Stimulated activated CD4-positive, alpha-beta T cell treated with anti-CD3 and anti-CD28 coated beads, Interleukin-1b, Interleukin-23, amount 100 ng/mL, for 4 hours (primary cell): Measurements from ENCODE around the gene SLC25A6.
A peak's percentile ranks its signal among the peaks of the same experiment; 100 is the strongest.
"Not testable (repeated sequence)": the region's sequence is repeated elsewhere in the genome, so short reads cannot be mapped to it uniquely, and the experiment has no call there.

Experiments used
- DNase-seq, 2 donors: peaks; one replicate each; pipeline ENCODE4 v3.0.0-alpha.2; 2020; ENCODE audit warnings: low read depth in 2 of 2

Gene SLC25A6

DNA sequence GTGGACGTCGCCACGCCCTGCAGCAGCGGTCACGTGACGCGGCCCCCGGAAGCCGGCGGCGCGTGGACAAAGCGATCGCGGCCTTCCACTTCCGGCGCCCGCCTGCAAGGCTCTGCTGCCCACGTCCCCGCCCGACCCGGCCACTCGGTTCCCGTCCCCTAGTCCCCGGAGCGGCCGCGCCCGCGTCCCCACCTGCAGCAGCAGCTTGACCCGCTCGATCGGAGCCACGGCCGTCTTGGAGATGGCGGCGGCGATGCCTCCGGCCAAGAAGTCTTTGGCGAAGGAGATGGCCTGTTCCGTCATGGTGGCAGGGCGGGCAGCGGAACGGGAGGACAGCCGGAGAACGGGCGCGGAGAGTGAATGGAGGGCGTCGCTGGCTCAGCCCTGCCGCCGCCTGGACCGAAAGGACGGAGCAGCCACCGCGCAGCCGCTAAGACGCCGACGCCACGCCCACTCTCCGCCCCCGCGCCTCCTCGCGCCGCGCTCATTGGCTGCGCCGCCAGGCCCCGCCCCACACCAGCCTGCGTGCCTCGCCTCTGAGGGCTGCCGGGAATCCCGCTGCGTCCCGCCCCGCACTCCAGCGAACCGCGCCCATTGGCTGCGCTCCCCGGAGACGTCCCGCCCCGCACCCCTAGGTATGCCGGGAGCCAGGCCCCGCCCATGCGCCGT, at the start of gene SLC25A6:
Gene SLC25A6 (minus strand): TSS at position 407 of the 669 bp plus-strand sequence. CDS start 104 bp downstream, at position 303.
- peak; percentile 99 to 100 for DNase-seq

DNA sequence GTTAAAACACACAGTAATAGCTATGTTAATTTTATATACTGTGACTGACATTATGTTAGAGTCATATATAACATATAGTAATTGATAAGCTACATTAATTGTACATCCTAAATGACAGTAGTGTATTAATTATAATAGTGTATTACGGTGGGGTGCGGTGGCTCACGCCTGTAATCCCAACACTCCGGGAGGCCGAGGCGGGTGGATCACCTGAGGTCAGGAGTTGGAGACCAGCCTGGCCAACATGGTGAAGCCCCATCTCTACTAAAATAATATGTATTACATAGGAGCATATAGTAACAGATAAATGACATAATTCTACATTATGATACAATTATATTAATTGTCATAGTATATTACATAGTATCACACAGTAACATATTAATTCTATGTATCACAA, 48.6 kb upstream of the SLC25A6 start:
- no peak for DNase-seq

DNA sequence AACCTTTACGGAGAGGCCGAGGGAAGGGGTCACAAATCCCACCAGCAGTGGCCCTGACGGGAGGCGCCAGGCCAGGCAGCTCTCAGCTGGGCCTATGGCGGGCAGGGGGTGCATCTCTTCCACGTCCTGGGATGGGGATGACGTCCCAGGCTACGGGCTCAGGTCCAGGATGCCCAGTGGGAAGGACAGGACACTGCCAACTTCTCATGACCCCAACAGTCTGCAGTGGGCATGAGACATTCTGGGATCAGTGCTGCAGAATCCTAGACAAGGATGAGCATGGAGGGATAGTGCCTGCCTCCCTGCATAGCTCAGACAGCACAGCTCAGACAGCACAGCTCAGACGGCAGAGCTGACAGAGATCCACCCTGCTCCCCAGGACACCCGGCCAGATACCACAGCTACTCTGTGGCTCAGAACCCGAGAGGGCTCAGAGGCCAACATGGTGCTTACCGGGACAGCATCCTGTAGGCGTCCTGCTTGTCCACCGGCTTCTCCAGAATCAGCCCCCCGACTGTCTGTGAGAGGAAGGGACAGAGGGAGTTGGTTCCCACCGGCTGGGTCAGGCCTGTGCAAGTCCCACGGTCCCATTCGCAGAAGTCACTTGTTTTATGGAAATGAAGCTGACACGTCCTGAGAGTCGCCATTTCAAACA, 43.5 kb upstream of the SLC25A6 start:
- no peak for DNase-seq

DNA sequence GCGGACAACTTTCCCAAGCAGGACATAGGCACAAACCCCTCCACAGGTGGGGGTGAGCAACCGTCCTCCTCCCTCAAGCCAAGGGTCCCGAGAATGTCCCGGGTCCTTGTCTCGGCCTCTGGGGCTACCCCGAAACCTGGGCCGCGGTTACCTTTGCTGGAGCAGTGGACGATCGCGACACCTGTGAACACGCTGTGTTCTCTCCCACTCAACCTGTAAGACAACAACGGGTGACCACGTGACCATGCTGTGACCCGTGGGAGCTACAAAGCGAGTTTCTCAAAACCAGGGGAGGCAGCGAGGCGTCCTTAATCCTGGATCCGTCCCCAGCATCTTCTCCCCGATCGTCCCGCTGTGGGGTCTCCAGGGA, 42.9 kb upstream of the SLC25A6 start:
- no peak for DNase-seq

DNA sequence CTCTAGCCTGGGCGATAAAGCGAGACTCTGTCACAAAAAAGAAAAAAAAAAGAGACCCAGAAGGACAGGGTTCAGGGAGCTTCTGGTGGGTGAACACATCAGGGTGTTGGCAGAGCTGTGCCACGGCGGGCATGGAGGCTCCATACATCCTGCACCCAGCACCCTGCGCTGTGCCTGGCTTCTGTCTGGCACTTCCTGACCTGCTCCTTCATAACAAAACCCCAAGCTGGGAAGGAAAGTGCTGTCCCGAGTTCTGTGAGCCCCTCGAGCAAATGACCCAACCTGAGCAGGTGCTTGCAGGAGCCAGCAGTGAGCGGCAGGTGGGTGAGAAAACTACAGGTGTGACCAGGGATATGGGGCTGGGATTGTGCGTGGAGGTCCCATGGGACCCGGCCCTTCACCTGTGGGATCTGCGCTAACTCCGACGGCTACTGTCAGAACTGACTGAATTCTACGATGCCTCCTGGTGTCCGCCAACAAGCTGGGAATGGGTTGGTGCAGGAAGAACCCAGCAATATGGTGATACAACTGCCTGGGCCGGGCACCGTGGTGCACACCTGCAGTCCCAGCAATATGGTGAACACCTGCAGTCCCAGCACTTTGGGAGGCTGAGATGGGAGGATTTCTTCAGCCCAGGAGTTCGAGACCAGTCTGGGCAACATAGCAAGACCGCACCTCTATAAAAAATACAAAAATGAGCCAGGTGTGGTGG, 41.9 kb upstream of the SLC25A6 start:
- no peak for DNase-seq

DNA sequence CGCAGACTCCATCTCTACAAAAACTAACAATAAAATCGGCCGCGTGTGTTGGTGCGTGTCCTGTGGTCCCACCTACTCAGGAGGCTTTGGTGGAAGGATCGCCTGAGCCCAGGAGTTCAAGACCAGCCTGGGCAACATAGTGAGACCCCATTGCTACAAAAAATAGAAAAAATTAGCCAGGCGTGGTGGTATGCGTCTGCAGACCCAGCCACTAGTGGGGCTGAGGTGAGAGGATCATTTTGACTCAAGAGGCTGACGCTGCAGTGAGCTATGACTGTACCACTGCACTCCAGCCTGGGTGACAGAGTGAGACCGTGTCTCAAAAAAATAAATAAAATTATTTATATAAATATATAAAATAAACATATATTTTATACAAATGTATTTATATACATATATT, 38.5 kb upstream of the SLC25A6 start:
- DNase-seq: no peak

DNA sequence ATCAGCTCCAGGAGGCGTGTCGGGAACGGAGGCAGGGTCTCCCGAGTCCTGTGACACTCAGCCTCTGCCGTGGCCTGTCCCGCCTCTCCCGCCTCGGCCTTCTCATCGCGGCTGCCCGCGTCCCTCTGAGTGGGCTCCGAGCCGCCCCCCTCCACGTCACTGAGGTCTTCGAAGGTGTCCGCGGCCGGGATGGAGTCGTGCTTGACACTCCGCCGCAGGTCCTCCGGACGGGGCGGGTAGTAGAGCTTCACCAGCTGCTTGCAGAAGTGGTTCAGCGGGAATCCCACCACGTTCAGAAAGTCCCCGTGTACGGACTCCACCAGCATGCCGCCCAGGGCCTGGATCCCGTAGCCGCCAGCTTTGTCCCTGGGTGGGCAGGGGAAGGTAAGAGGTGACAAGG, 35.8 kb upstream of the SLC25A6 start:
- no peak for DNase-seq

DNA sequence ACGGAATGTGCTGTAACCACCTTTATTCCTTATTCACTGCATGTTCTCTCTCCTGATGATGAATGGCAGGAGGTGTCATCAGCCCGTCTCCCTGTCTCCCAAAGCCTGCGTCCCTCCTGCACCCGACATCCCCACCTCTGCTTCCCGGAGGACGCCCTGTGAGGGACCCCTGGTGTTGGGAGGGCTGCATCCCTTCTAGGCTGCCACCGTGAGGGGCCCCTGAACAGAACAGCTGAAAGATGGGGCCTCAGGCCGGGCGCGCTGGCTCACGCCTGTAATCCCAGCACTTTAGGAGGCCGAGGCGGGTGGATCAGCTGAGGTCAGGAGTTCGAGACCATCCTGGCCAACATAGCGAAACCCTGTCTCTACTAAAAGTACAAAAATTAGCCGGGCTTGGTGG, 34.4 kb upstream of the SLC25A6 start:
- not testable (repeated sequence) for DNase-seq

DNA sequence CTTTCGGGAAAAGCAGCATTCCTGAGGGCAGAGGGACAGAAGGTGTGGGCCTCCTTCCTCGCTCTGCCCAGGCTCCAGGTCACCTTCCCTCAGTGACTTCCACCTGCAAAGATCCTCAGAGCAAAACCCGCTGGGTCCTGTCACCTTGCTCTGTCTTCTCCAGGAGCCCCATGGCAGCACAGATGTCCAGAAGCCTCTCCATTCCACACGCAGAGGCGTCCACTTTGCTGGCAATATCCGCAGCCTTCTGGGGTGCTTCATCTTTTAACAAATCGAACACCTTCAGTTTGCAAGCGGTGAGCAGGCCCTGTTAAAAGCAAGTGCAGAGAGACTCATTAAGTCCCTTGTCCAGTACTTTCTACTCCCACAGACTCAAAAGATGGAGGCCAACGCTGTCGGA, 33.5 kb upstream of the SLC25A6 start:
- no peak for DNase-seq

DNA sequence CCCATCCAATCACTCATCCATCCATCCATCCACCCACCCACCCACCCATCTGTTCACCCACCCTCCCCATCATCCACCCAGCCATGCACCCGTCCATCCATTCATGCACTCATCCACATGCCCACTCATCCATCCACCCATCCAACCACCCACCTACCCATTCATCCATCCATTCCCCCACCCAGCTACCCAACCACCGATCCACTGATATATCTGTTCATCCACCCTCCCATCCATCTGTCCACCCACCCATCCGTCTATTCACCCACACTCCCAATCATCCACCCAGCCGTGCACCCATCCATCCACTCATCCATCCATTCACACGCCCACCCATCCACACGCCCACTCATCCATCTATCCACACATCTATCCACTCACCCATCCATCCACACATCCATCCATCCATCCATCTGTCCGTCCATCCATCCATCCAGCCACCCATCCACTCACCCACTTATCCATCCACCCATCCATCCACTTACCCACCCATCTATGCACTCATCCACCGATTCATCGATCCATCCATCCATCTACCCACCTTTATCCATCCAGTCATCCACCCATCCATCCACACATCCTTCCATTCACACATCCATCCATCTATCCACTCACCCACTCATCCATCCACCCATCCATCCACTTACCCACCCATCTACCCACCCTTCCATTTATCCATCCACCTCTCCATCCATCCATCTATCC, 32.4 kb upstream of the SLC25A6 start:
- no peak for DNase-seq

DNA sequence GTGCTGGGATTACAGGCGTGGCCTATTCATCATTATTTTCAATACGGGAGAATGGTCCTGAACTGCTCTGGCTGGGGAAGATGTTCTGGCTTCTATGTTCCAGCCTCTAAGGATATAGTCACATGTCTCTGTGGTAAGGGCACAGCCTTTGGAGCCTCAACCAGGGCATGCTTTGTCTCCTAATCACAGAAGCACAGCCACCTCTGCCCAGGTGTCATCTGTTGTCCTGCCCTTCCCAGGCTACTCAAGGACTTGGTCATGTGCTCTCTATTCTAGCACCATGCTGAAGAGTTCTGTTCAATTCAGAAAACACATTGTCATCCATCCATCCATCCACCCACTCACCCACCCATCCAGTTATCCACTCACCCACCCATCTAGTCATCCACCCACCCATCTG, 31.3 kb upstream of the SLC25A6 start:
- DNase-seq: no peak

DNA sequence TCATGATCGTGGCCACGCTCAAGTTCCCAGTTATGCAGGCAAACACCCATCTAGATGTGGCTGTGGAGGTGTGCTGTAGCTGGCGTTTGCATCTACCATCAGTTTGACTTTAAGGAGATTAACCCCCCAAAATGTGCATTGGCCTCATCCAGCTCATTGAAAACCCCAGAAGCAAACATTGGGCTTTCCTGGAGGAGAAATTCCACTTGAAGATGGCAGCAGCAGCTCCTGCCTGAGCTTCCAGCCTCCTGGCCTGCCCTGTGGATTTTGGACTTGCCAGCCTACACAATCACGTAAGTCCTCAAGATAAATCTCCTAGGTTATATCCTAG, 30.2 kb upstream of the SLC25A6 start:
- no peak for DNase-seq

DNA sequence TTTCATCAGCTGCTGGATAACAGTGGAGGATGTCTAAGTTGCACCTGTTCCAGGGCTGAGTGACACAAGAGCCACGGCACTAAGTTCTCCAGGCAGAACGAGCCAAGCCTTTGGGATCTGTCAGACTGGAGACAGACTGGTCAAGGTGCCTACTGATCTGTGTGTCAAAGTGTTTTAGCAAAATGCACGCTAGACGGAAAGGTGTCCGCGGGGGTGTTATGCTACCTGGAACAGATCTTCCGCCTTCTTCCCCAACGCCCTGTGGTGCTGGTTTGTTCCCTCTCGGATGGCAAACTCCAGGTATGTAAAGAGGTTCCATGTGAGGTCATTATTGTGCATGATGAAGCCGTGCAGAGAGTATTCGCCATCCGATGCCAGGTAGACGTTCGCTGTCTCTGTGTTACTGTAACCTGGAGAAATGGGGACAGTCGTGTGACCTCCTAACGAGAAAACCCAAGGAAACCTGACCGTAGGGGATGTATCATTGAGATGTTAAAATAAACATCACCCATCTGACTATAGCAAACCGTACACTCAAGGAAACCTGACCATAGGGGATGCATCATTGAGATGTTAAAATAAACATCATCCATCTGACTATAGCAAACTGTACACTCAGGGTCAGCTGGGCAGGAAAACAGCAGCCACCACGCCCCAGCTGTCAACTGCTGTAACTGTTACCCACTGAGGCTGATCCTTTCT, 29.7 kb upstream of the SLC25A6 start:
- DNase-seq: no peak

DNA sequence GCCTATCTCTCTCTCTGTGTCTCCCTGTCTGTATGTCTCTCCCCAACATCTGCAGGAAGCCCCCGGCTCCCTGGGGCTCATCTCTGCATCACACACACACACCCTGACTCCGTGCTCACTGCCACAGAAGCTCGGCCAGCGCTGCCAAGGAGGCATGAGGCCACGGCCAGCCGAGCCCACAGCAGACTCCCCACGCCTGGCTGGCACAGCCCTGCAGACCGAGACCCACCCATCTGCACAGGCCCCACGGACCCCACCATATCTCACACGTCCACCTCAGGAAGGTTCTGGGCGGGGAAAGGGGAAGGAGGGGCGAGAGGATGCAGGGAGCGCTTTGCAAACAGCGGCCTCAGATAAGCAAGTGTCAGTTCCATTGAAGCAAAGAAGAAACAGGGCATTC, 28.5 kb upstream of the SLC25A6 start:
- DNase-seq: no peak

DNA sequence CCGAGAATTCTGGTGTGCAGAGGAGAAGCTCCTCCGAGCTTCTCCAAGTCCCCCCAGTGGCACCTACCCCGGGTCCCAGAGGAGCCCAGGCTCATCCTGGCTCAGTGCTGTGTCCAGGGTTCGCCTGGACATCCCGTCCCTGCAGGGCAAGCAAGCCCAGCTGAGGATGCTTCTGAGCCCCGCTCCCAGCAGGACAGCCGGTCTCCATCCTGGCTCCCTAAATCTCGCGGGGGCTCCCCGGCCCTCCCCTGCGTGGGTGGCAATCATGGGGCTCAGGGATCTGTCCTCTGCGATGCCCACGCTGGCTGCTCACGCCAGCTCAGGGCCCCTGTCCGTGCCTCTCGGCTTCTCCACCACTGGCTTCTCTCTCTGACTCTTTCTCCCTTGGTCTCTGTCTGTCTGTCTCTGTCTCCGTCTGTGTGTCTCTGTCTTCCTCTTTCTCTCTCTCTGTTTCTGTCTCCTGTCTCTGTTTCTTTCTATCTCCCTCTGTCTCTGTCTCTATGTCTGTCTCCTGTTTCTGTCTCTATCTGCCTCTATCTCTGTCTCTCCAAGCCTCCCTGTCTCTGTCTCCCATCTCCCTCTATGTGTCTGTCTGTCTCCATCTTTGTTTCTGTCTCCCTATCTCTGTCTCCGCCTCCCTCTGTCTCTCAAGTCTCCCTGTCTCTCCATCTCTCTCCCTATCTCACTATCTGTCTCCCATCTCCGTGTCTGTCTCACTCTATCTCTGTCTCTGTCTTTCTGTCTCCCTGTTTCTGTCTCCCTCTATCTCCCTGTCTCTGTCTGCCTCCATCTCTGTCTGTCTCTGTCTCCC, 27.8 kb upstream of the SLC25A6 start:
- no peak for DNase-seq

DNA sequence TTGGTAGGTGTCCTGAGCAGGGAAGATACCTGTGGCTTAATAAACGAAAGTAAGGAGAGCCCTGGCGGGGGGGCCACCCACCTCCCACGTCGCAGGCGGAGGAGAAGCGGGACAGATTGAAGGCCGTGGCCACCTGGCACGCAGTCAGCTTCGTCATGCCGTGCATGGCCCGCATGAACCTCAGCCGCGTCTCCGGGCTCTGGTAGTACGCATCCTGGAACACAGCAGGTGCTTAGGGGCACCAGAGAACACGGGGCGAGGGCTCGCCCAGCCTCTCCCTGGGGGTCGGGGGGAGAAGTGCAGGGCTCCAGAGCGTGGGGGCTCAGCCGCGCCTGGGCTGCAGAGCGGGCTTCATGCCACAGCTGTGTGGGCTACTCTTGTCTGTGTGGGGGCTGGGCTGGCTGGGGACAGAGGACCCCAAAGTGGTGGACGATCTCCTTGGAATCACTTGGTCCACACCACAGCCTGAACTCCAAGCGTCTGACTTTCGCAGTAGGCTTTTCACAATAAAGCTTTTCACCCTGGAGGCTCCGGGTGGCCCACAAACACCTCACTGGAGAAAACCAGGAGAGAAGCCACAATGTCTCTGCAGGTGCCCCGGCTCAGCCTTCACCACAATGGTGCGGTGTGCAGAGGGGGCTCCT, 27.1 kb upstream of the SLC25A6 start:
- DNase-seq: no peak

DNA sequence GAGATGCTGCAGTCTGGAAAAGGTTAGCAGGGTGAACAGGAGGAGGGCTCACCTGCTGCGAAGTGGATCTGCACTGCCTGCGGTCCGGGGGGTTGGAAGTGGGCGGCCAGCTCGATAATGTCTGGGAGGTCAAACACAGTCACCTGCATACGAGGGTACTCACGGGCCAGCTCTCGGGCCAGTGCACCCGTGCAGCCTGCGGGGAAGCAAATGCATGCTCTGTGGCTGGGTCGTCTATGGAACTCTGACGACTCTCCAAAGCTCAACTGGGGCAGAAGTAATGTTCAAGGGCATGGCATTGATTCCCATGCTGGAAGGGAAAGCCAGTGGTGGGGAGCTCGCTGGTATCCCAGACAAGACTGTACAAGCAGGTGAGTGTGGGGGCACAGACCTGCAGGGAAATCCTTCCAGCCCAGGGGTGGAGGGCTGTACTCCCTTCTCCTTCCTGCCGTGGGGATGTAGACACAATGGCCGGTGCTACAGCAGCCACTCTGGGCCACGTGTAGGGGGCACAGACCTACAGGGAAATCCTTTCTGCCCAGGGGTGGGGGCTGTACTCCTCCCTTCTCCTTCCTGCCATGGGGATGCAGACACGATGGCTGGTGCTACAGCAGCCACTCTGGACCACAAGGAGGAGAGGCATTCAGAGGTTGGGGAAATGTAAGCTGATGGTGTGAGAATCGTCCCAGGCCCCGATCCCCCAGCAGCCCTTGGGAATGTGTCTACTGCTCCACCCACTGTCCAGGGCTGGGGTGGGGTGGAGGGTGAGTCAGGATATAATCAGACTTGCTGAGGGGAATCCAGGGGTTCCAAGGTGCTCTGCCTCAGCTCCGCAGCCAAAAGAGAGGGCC, 26.2 kb upstream of the SLC25A6 start:
- no peak for DNase-seq

DNA sequence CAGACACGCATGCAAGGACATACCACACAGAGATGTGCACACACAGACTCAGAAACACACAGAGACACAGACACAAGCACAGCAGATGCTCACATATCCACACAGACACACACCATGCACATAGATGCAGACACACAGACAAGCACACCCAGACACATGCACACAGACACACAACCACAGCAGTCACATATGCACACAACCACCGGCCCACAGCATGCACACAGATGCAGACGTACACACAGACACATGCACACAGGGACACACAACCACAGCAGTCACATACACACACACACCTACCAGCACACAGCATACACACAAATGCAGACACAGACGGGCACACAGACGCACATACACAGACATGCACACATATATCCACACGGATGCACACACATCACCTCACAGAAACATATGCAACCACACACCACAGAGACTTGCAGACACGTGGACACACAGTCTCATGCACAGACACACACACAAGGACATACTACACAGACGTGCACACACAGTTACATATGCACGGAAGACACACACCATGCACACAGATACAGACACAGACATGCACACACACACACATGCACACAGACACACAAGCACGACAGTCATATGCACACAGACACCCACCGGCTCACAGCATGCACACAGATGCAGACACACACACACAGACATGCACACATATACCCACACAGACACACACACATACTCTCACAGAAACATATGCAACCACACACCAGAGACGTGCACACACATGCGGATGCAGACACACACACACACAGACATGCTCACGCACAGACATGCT, 25.2 kb upstream of the SLC25A6 start:
- no peak for DNase-seq

DNA sequence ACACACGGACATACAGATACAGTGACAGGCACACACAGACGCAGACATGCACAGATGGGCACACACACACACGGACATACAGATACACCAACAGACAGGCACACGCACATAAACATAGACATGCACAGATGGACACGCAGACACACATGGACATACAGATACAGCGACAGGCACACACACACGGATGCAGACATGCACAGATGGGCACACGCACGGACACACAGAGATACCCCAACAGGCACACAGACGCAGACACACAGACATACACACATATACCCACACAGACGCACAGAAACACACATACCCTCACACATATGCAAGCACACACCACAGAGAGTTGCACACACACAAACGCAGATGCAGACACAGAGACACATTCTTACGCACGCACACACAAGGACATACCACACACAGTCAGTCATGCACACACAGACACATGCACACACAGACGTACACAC, 24.4 kb upstream of the SLC25A6 start:
- no peak for DNase-seq
